ENCODE measurements around the gene CFAP91. TPM values are rescaled to one million over a fixed set of nuclear protein-coding genes. Genes with fewer than 3 reads are reported as not detected.
A peak's percentile ranks its signal among the peaks of the same experiment; 100 is the strongest.

Gene CFAP91
- total RNA-seq, 2 donors from 2014 or later = 1.5 to 3.1 TPM

DNA sequence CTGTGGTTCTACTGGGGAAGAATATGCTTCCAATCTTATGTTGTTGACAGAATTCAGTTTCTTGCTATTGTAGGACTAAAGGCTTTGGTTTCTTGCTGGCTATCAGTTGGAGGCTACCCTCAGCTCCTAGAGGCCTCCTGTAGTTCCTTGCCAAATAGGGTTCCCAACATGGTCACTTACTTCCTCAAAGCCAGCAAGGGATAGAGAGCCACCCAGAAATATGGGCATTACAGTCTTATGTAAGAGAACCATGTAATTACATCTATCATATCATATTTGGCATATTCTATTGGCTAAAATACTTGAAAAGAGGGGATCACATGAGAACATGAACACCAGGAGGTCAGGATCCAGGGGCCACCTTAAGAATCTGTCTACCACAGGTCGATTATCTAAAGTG lies 19.4 kb upstream of the CFAP91 start:
- no peaks in the 10 kb centered on the region for H3K4me1 ChIP-seq
- no peak for DNase-seq (ENCODE audit: low spot score)
- no peaks in the 10 kb centered on the region for H3K27me3 ChIP-seq
- TF ChIP-seq, protein P1, sequence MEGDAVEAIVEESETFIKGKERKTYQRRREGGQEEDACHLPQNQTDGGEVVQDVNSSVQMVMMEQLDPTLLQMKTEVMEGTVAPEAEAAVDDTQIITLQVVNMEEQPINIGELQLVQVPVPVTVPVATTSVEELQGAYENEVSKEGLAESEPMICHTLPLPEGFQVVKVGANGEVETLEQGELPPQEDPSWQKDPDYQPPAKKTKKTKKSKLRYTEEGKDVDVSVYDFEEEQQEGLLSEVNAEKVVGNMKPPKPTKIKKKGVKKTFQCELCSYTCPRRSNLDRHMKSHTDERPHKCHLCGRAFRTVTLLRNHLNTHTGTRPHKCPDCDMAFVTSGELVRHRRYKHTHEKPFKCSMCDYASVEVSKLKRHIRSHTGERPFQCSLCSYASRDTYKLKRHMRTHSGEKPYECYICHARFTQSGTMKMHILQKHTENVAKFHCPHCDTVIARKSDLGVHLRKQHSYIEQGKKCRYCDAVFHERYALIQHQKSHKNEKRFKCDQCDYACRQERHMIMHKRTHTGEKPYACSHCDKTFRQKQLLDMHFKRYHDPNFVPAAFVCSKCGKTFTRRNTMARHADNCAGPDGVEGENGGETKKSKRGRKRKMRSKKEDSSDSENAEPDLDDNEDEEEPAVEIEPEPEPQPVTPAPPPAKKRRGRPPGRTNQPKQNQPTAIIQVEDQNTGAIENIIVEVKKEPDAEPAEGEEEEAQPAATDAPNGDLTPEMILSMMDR (IDR thresholded peaks at IDR 0.05) = no peak
- no peak overlapping the region for H3K27ac ChIP-seq
- H3K36me3 ChIP-seq = no peaks in the 10 kb centered on the region
- H3K9me3 ChIP-seq = no peaks in the 10 kb centered on the region
- no peak overlapping the region for H3K4me3 ChIP-seq

- DNase-seq (ENCODE audit: low spot score) = no peak
- Histone ChIP-seq H3K36me3 (no peaks in the 10 kb centered on the region), H3K4me3 (no peak overlapping the region), H3K4me1 (no peaks in the 10 kb centered on the region), H3K27ac (no peak overlapping the region), H3K27me3 (no peaks in the 10 kb centered on the region), H3K9me3 (no peaks in the 10 kb centered on the region)
- TF ChIP-seq, protein P1 (IDR thresholded peaks at IDR 0.05) = peak in 1 of 2 donors; percentile 52
These were observed 12.7 kb upstream of the CFAP91 start for GRCh38 chr3:119690043-119690656.

GRCh38 chr3:119695480-119695879 lies 7.3 kb upstream of the CFAP91 start:
- H3K27ac ChIP-seq = no peak overlapping the region
- DNase-seq (ENCODE audit: low spot score) = no peak
- H3K4me1 ChIP-seq = no peaks in the 10 kb centered on the region
- no peaks in the 10 kb centered on the region for H3K36me3 ChIP-seq
- no peaks in the 10 kb centered on the region for H3K27me3 ChIP-seq
- TF ChIP-seq, protein P1 (IDR thresholded peaks at IDR 0.05) = no peak
- H3K9me3 ChIP-seq = no peaks in the 10 kb centered on the region
- no peak overlapping the region for H3K4me3 ChIP-seq

- TF ChIP-seq, protein P1 (IDR thresholded peaks at IDR 0.05) = no peak
- Histone ChIP-seq H3K4me1 (peaks cover 0 to 4% of the 10 kb centered on the region in 2 donors), H3K27me3 (no peaks in the 10 kb centered on the region), H3K9me3 (no peaks in the 10 kb centered on the region), H3K27ac (no peak overlapping the region), H3K4me3 (no peak overlapping the region), H3K36me3 (no peaks in the 10 kb centered on the region)
- DNase-seq (ENCODE audit: low spot score) = no peak
These were observed 5.4 kb upstream of the CFAP91 start for GRCh38 chr3:119697394-119697793.

- Histone ChIP-seq H3K4me3 (no peak overlapping the region), H3K36me3 (no peaks in the 10 kb centered on the region), H3K27me3 (no peaks in the 10 kb centered on the region), H3K9me3 (no peaks in the 10 kb centered on the region), H3K4me1 (peaks cover 0 to 6% of the 10 kb centered on the region in 2 donors), H3K27ac (no peak overlapping the region)
- DNase-seq (ENCODE audit: low spot score) = no peak
- TF ChIP-seq, protein P1 (IDR thresholded peaks at IDR 0.05) = no peak
These were observed 2.4 kb upstream of the CFAP91 start for GRCh38 chr3:119700269-119700919.
